AG09309 (cell line): ENCODE results near the gene ATP7B.

Experiments used
- DNase-seq: peaks from one replicate; pipeline ENCODE4 v3.0.0-alpha.2; 2010; ENCODE audit warnings: low read depth
- H3K4me3 ChIP-seq: 2 replicates; pipeline ENCODE4 v1.5.1; 2011; ENCODE audit warnings: mild to moderate bottlenecking, low read depth, low read length, moderate library complexity; ENCODE audit not compliant: control insufficient read depth
- TF ChIP-seq, protein P1 (sequence below): IDR thresholded peaks from 2 replicates; pipeline ENCODE4 v1.5.1; 2011; ENCODE audit warnings: mild to moderate bottlenecking, low read depth, low read length, inconsistent platforms; ENCODE audit not compliant: insufficient read depth, control insufficient read depth; ENCODE audit errors: missing control alignments

The ATP7B gene

DNA sequence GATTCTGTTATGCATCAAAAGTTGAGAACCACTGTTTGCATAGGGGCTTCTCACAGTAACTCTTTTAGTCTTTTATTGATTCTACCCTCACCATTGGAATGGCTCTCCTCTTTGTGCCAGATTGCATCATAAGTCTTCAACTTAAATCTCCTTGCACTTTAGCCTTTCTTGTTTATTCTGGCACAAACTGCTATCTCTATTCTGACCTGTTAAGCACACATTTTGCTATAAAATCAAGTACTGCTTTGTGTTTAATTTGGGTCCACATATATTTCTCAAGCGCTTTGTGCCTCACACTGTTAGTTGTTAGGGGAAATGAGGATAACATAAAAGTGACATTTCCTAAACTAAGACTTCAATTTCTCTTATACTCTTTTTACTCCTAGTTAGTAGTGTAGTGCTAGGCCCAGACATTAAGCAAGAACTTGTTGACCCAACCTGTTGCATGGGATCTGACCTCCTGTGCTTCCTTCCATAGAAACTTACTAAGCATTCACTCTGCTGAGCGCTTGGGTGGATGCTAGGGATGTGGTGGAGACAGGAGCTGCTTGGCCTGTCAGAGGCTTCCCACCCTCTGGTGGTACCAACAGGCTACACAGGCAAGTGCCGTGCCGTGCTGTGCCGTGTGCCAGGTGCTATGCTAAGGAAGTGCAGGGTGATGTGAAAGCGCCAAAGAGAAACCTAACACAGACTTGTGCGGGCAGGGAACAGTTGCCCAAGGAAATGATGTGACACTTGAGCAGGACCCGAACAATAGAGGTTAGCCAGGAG is 14.4 kb upstream of the ATP7B start:
- DNase-seq = no peak
- TF ChIP-seq, protein P1, sequence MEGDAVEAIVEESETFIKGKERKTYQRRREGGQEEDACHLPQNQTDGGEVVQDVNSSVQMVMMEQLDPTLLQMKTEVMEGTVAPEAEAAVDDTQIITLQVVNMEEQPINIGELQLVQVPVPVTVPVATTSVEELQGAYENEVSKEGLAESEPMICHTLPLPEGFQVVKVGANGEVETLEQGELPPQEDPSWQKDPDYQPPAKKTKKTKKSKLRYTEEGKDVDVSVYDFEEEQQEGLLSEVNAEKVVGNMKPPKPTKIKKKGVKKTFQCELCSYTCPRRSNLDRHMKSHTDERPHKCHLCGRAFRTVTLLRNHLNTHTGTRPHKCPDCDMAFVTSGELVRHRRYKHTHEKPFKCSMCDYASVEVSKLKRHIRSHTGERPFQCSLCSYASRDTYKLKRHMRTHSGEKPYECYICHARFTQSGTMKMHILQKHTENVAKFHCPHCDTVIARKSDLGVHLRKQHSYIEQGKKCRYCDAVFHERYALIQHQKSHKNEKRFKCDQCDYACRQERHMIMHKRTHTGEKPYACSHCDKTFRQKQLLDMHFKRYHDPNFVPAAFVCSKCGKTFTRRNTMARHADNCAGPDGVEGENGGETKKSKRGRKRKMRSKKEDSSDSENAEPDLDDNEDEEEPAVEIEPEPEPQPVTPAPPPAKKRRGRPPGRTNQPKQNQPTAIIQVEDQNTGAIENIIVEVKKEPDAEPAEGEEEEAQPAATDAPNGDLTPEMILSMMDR = no peak
- H3K4me3 ChIP-seq = no peak overlapping the region

DNA sequence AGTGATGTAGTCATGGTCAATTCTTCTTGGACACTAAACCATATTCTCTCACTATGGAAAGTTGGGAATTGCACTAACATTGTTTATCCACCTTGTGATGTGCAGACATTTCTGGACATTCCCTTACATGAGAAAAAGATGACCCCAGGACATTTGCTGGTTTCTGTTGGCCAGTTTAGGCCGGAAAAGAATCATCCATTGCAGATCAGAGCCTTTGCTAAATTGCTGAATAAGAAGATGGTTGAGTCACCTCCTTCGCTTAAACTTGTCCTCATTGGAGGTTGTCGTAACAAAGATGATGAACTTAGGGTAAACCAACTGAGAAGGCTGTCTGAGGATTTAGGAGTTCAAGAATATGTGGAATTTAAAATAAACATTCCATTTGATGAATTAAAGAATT is 13.2 kb upstream of the ATP7B start, which contains the start of gene UTP14C:
Gene UTP14C, plus strand, starts transcription at position 211 of the 400 bp plus-strand sequence. CDS start 4,114 bp downstream, outside the sequence.
- H3K4me3 ChIP-seq = no peak within 1 kb of the TSS
- no peak for DNase-seq
- TF ChIP-seq, protein P1 = no peak

DNA sequence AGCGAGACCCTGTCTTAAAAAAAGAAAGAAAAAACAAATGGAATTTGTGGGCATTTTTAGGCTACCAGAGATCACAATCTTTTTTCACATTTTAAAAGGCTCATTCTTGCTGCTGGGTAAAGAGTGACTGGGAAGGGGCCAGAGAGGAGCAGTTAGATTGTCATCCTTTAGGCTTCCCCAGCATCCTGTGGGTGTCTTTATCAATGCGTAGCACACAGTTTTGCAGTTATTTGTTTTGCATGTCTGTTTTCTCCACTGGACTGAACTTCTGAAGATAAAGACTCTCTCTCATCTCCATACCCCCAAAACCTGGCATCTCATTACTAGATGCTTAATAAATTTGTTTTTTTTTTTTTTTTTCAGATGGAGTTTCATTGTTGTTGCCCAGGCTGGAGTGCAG is 11.1 kb upstream of the ATP7B start:
- TF ChIP-seq, protein P1 = no peak
- H3K4me3 ChIP-seq = no peak overlapping the region
- DNase-seq = no peak

DNA sequence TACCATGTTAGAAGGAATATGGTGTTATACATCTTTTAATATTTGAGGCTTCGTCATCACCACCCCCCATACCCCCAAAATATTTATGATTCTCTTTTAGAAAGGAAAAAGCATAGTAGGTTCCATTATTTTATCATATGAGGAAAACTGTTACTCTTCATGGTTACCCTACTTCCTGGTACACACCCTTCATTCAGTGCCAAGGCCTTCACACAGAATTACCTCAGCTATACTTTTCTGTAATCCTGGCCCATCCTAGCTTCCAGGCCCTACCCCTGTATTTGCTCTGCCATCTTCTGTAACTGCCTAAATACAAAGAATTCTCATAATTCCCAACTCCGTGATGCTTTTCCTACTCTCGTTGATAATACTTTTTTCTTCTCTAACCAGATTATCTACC is 8.9 kb upstream of the ATP7B start:
- TF ChIP-seq, protein P1 = no peak
- DNase-seq = no peak
- no peak overlapping the region for H3K4me3 ChIP-seq

DNA sequence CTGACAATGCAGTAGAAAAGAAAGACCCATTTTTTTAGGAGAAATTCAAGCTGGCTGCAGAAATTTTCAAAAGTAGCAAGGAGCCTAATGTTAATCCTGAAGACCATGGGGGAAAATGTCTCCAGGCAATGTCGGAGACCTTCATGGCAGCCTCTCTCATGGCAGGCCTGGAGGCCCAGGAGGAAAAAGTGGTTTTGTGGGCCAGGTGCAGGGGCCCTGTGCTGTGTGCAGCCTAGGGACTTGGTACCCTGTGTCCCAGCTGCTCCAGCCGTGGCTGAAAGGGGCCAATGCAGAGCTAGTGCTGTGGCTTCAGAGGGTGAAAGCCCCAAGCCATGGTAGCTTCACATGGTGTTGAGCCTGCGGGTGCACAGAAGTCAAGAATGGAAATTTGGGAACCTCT is 5.0 kb upstream of the ATP7B start:
- H3K4me3 ChIP-seq = no peak overlapping the region
- TF ChIP-seq, protein P1 = no peak
- no peak for DNase-seq

DNA sequence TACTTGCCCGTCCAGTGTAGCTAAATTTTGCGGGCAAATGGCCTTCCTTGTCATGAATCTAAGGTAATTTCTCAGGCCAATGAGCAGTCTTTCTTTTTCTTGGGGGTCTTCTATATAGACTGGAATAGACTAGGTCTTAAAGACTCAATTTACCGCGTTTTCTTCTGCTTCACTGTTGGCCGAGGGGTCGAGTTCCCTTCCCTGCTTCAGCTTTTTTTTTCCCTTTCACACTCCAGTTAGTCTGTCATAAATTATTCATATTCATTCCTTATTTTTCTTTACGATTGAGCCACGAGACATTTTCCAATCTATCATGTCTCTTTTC is 1.2 kb upstream of the ATP7B start:
- TF ChIP-seq, protein P1 = no peak
- H3K4me3 ChIP-seq = peak overlapping the region; percentile 72
- DNase-seq = no peak
